Femur (tissue), 1 donor: ENCODE measurements around the gene TAF4.
"Not testable (repeated sequence)": the region's sequence is repeated elsewhere in the genome, so short reads cannot be mapped to it uniquely, and the experiment has no call there.

Experiments used
- DNase-seq: peaks from one replicate; pipeline ENCODE4 v3.0.0-alpha.2; 2017

Gene TAF4

GRCh38 chr20:61958773-61959700 lies 106.6 kb downstream of the TAF4 start:
- DNase-seq, result no peak

- no peak for DNase-seq
Observed at GRCh38 chr20:61957961-61958715, 107.5 kb downstream of the TAF4 start.

- no peak for DNase-seq
Observed at GRCh38 chr20:61956396-61957342, 109.0 kb downstream of the TAF4 start.

- DNase-seq, result no peak
Observed at GRCh38 chr20:61955668-61956395, 109.8 kb downstream of the TAF4 start.

- DNase-seq, result no peak
Observed at GRCh38 chr20:61954276-61955021, 111.2 kb downstream of the TAF4 start.

- DNase-seq, result no peak
Observed at GRCh38 chr20:61953037-61954021, 112.4 kb downstream of the TAF4 start.

- peak; percentile 74 for DNase-seq
Observed at GRCh38 chr20:61951695-61952533, 113.8 kb downstream of the TAF4 start.

GRCh38 chr20:61950641-61951071 lies 115.0 kb downstream of the TAF4 start:
- DNase-seq, result no peak

- no peak for DNase-seq
Observed at GRCh38 chr20:61949714-61950640, 115.7 kb downstream of the TAF4 start.

GRCh38 chr20:61949363-61949713 lies 116.3 kb downstream of the TAF4 start:
- DNase-seq, result no peak

- no peak for DNase-seq
Observed at GRCh38 chr20:61948586-61949362, 116.9 kb downstream of the TAF4 start.

- not testable (repeated sequence) for DNase-seq
Observed at GRCh38 chr20:61948056-61948455, 117.6 kb downstream of the TAF4 start.

- not testable (repeated sequence) for DNase-seq
Observed at GRCh38 chr20:61945495-61945894, 120.2 kb downstream of the TAF4 start.

GRCh38 chr20:61944967-61945366 lies 120.7 kb downstream of the TAF4 start:
- DNase-seq, result not testable (repeated sequence)

GRCh38 chr20:61942526-61942925 lies 123.2 kb downstream of the TAF4 start:
- no peak for DNase-seq

- no peak for DNase-seq
Observed at GRCh38 chr20:61941721-61942405, 123.8 kb downstream of the TAF4 start.
